Measurements from ENCODE around the gene ROBO1.

The ROBO1 gene

GRCh38 chr3:78645628-78646310 lies 1122.0 kb downstream of the ROBO1 start:
- peak in 1 of 2 experiments; percentile 3 for DNase-seq

- no peak for DNase-seq
Observed at GRCh38 chr3:78644847-78645246, 1123.0 kb downstream of the ROBO1 start.

GRCh38 chr3:78642226-78643035 lies 1125.4 kb downstream of the ROBO1 start:
- no peak for DNase-seq

GRCh38 chr3:78641703-78642102 lies 1126.1 kb downstream of the ROBO1 start:
- DNase-seq, result no peak

GRCh38 chr3:78634316-78634715 lies 1133.5 kb downstream of the ROBO1 start:
- no peak for DNase-seq

GRCh38 chr3:78633626-78634025 lies 1134.2 kb downstream of the ROBO1 start:
- DNase-seq, result no peak

- DNase-seq, result no peak
Observed at GRCh38 chr3:78632925-78633553, 1134.8 kb downstream of the ROBO1 start.

- DNase-seq, result no peak
Observed at GRCh38 chr3:78629544-78629943, 1138.3 kb downstream of the ROBO1 start.

GRCh38 chr3:78621061-78621716 lies 1146.6 kb downstream of the ROBO1 start:
- DNase-seq, result no peak

GRCh38 chr3:78614486-78614885 lies 1153.3 kb downstream of the ROBO1 start:
- no peak for DNase-seq

- no peak for DNase-seq
Observed at GRCh38 chr3:78613421-78613879, 1154.3 kb downstream of the ROBO1 start.

- DNase-seq, result no peak
Observed at GRCh38 chr3:78611278-78611677, 1156.5 kb downstream of the ROBO1 start.

- DNase-seq, result no peak
Observed at GRCh38 chr3:78610462-78611125, 1157.2 kb downstream of the ROBO1 start.

- DNase-seq, result no peak
Observed at GRCh38 chr3:78606756-78607155, 1161.0 kb downstream of the ROBO1 start.

GRCh38 chr3:78605178-78605577 lies 1162.6 kb downstream of the ROBO1 start:
- no peak for DNase-seq

GRCh38 chr3:78604341-78604740 lies 1163.5 kb downstream of the ROBO1 start:
- DNase-seq, result no peak

GRCh38 chr3:78601249-78601648 lies 1166.5 kb downstream of the ROBO1 start:
- no peak for DNase-seq

GRCh38 chr3:78589778-78590177 lies 1178.0 kb downstream of the ROBO1 start:
- DNase-seq, result no peak

- DNase-seq, result no peak
Observed at GRCh38 chr3:78588906-78589621, 1178.7 kb downstream of the ROBO1 start.

GRCh38 chr3:78580681-78581080 lies 1187.1 kb downstream of the ROBO1 start:
- DNase-seq, result no peak

GRCh38 chr3:78571486-78571885 lies 1196.3 kb downstream of the ROBO1 start:
- no peak for DNase-seq

- no peak for DNase-seq
Observed at GRCh38 chr3:78570496-78570895, 1197.3 kb downstream of the ROBO1 start.

Measured in NCI-H187 (cell line).